Measurements from ENCODE around the gene SEMA3E. TPM values are rescaled to one million over a fixed set of nuclear protein-coding genes. Genes with fewer than 3 reads are reported as not detected.

SEMA3E gene
- total RNA-seq, 1 donor from 2014 or later = 0.27 TPM

DNA sequence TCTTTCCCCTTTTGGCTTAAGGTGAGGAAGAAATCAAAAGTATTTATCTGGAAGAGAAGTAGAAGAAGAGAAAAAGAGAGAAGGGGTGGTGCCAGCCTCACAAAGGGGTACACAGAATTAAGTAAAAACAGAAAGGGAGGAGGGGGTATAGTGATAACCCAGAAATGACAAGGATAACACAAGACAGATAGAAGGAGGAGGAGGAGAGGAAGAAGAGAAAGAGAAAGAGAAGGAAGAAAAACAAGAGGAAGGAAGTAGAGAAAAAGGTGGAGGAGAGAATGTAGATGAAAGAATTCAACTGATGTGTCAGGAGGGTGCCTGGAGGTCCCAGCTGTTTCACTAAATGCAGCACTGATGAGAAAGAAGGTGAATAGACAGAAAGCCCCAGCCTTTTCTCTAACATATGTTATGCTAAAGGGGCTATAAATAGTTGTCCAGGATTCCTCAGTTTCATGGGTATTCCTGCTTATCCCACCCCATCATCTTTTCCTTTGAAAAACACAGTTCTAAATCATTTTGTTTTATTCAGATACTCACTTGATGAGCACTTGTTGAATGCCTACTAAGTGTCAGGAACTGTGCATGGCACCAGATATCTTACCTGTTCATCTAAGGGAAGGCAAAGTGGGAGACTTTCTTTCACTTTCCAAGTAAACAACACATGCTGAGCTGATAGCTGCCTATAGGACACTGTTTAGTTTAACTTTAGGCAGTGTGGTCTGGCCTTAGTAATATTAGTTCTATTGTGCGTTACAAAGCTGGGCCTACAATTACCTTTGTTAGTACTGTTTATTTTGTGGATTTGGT is 8.0 kb downstream of the SEMA3E start:
- Histone ChIP-seq H3K36me3 (no peaks in the 10 kb centered on the region), H3K9me3 (replicated peaks) (no peaks in the 10 kb centered on the region), H3K4me1 (no peaks in the 10 kb centered on the region), H3K27me3 (ENCODE audit: low read depth) (no peaks in the 10 kb centered on the region), H3K4me3 (no peak overlapping the region), H3K27ac (replicated peaks) (no peak overlapping the region)
- TF ChIP-seq, protein P1, sequence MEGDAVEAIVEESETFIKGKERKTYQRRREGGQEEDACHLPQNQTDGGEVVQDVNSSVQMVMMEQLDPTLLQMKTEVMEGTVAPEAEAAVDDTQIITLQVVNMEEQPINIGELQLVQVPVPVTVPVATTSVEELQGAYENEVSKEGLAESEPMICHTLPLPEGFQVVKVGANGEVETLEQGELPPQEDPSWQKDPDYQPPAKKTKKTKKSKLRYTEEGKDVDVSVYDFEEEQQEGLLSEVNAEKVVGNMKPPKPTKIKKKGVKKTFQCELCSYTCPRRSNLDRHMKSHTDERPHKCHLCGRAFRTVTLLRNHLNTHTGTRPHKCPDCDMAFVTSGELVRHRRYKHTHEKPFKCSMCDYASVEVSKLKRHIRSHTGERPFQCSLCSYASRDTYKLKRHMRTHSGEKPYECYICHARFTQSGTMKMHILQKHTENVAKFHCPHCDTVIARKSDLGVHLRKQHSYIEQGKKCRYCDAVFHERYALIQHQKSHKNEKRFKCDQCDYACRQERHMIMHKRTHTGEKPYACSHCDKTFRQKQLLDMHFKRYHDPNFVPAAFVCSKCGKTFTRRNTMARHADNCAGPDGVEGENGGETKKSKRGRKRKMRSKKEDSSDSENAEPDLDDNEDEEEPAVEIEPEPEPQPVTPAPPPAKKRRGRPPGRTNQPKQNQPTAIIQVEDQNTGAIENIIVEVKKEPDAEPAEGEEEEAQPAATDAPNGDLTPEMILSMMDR (IDR thresholded peaks at IDR 0.05; ENCODE audit: borderline replicate concordance) = no peak
- intact Hi-C loops (cut with micrococcal nuclease) = no loop called here
- no peak for DNase-seq

GRCh38 chr7:83640240-83640639 is 8.7 kb downstream of the SEMA3E start:
- H3K27me3 ChIP-seq (ENCODE audit: low read depth) = no peaks in the 10 kb centered on the region
- no peak for DNase-seq
- intact Hi-C loops (cut with micrococcal nuclease) = no loop called here
- H3K4me3 ChIP-seq = no peak overlapping the region
- no peaks in the 10 kb centered on the region for H3K9me3 ChIP-seq (replicated peaks)
- no peaks in the 10 kb centered on the region for H3K36me3 ChIP-seq
- no peak overlapping the region for H3K27ac ChIP-seq (replicated peaks)
- no peaks in the 10 kb centered on the region for H3K4me1 ChIP-seq
- TF ChIP-seq, protein P1 (IDR thresholded peaks at IDR 0.05; ENCODE audit: borderline replicate concordance) = no peak

- Histone ChIP-seq H3K27me3 (ENCODE audit: low read depth) (no peaks in the 10 kb centered on the region), H3K9me3 (replicated peaks) (no peaks in the 10 kb centered on the region), H3K27ac (replicated peaks) (no peak overlapping the region), H3K4me1 (no peaks in the 10 kb centered on the region), H3K36me3 (no peaks in the 10 kb centered on the region), H3K4me3 (no peak overlapping the region)
- DNase-seq = no peak
- TF ChIP-seq, protein P1 (IDR thresholded peaks at IDR 0.05; ENCODE audit: borderline replicate concordance) = no peak
- intact Hi-C loops (cut with micrococcal nuclease) = no loop called here
Measured at GRCh38 chr7:83633516-83633915, 15.4 kb downstream of the SEMA3E start.

GRCh38 chr7:83629117-83629880 is 19.6 kb downstream of the SEMA3E start:
- TF ChIP-seq, protein P1 (IDR thresholded peaks at IDR 0.05; ENCODE audit: borderline replicate concordance) = no peak
- no peaks in the 10 kb centered on the region for H3K4me1 ChIP-seq
- no peaks in the 10 kb centered on the region for H3K36me3 ChIP-seq
- H3K9me3 ChIP-seq (replicated peaks) = peaks cover 27% of the 10 kb centered on the region
- no peak overlapping the region for H3K4me3 ChIP-seq
- intact Hi-C loops (cut with micrococcal nuclease) = no loop called here
- H3K27ac ChIP-seq (replicated peaks) = no peak overlapping the region
- H3K27me3 ChIP-seq (ENCODE audit: low read depth) = no peaks in the 10 kb centered on the region
- DNase-seq = no peak

GRCh38 chr7:83617858-83618257 is 31.1 kb downstream of the SEMA3E start:
- intact Hi-C loops (cut with micrococcal nuclease) = no loop called here
- no peak overlapping the region for H3K27ac ChIP-seq (replicated peaks)
- no peak for DNase-seq
- no peaks in the 10 kb centered on the region for H3K27me3 ChIP-seq (ENCODE audit: low read depth)
- no peak overlapping the region for H3K4me3 ChIP-seq
- TF ChIP-seq, protein P1 (IDR thresholded peaks at IDR 0.05; ENCODE audit: borderline replicate concordance) = no peak
- no peaks in the 10 kb centered on the region for H3K4me1 ChIP-seq
- no peaks in the 10 kb centered on the region for H3K36me3 ChIP-seq
- H3K9me3 ChIP-seq (replicated peaks) = peaks cover 15% of the 10 kb centered on the region

All from left ventricle myocardium inferior (tissue), 1 donor.